Retina (tissue), 1 donor: Measurements from ENCODE around the gene PPP2R2C.
A peak's percentile ranks its signal among the peaks of the same experiment; 100 is the strongest.

Source experiments
- DNase-seq: peaks from one replicate; pipeline ENCODE4 v3.0.0-alpha.2; 2016

The PPP2R2C gene

DNA sequence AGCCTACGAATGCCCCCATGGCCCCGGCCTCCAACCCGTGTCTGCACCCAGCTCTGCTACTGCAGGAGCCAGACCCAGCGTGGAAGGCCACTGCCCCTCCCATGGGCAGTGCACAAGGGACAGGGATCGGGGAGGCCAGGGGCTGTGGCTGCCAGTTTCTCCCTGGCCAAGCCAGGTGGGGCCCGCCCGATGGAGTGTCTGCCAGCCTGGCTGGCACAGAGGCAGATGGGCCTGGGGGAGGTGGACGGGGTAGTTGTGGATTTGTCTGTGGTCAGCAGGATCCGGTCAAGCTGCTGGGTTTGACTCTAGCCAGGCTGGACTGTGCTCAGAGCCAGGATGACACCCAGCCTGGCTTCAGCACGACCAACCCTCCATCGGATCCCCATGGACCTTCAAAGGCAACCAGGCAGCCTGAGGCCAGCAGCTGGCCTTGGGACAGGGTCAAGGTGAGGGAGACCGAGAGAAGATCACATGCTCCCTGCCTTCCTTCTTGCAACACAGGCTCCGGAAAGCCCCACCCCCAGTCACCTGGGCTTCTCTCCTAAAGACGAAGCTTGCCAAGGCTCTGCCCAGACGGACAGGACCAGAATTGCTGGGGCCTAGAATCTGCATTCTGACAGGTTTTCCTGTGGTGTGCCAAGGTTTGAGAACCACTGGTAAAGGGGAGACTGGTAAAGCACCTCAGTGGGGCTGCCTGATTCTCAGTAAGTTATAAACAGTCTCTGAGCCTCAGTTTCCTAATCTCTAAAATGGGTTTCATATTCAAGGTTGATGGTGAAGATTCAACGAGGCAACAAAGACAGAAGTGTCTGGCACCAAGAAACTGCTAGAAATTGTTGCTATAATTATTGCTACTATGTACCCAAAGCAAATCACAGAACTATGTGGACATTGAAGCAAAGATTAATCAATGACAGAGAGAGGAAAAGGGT, 78.6 kb downstream of the PPP2R2C start:
- no peak for DNase-seq

DNA sequence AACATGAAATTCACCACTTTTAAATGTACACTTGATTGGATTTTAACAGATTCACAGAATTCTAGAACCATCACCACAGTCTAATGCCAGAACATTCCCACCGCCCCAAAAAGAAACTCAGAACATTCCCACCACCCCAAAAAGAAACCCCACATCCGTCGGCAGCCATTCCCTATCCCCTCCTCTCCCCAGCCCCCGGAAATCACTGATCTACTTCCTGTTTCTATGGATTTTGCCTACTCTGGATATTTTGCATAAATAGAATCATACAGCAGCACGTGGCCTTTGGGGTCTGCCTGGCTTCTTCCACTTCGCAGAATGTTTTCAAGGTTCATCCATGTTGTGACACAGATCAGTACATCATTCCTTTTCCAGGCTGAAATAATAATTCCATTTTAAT, 79.3 kb downstream of the PPP2R2C start:
- DNase-seq, result no peak

GRCh38 chr4:6392407-6392806, 80.0 kb downstream of the PPP2R2C start:
- DNase-seq, result no peak

DNA sequence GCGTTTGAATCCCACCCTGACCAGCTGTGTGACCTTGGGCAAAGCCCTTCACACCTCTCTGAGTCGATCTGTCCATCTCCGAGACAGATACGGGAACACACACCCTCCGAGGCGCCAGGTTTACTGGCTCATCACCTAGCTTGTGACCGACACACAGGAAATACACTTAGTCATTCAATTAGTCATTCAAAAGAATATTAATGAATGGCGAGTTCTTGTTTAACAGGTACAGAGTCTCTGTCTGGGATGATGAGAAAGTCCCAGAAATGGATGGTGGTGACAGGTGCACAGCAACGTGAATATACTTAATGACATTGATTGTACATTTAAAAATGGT, 80.6 kb downstream of the PPP2R2C start:
- no peak for DNase-seq

DNA sequence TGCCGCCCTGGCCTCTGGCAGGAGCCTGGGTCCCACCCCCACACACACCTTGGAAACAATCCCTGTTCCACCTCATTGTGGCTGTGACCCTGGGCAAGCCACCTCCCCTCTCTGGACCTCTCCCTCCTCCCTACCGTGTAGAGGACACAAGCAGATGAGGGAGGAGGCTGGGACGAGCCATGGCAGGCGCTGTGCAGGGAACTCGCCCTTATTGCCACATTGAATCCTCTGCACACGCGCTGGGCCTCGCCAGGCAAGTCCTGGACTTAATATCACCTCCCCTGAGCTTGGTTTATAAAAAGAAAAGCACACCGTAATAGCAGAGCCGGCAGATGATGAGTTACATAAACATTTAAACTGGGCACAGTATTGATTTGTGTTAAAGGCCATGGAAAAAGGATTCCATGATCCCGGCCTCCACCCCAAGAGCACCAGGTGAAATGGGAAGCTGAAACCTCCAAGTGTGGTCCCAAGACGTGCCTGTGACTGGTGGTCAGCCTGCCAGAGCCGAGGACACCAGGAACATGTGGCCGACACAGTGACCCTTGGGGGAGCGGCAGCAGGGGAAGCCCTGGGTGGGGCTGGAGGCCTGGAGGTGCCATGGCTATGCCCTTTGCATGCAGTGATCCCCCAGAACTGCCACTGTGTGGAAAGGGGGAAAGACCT, 81.1 kb downstream of the PPP2R2C start:
- no peak for DNase-seq

- DNase-seq, result peak; percentile 63
Observed at GRCh38 chr4:6390356-6390755, 82.1 kb downstream of the PPP2R2C start.

GRCh38 chr4:6389142-6389825, 83.1 kb downstream of the PPP2R2C start:
- no peak for DNase-seq

GRCh38 chr4:6388713-6389112, 83.7 kb downstream of the PPP2R2C start:
- DNase-seq, result no peak

DNA sequence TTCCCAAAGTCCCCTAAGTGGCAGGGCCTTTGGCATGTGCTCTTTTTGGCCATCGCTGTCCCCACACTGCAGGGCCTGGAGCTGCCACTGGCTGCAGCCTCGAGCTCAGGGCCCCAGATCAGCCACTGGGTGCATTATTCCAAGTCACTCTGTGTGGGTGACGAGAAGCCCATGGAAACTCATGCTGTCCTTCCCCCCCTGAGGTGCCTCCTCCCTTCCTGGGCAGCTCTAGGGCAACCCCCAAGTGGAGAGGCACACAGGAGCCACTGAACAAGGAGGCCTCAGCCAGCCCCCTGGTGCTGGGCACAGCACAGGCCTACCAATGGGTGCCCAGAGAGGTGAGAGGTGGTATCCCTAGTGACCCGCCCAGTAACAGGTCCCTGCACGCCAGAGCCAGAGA, 84.5 kb downstream of the PPP2R2C start:
- DNase-seq, result no peak

- DNase-seq, result no peak
Observed at GRCh38 chr4:6386091-6386490, 86.3 kb downstream of the PPP2R2C start.

DNA sequence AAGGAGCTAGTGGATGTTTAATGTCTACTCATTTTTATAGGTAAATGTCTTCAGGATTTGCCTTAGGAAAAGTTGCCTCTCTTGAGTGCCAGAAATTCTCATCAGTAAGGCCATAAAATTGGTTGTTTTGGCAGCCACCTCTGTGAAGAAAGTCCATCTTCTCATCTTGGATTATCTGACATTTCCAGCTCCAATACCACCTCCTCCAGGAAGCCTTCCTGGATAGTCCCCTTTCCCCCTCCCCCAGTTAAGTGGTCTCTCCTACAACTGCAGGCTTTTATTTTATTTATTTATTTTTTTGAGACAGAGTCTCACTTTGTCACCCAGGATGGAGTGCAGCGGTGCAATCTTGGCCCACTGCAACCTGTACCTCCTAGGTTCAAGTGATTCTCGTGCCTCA, 87.1 kb downstream of the PPP2R2C start:
- no peak for DNase-seq

DNA sequence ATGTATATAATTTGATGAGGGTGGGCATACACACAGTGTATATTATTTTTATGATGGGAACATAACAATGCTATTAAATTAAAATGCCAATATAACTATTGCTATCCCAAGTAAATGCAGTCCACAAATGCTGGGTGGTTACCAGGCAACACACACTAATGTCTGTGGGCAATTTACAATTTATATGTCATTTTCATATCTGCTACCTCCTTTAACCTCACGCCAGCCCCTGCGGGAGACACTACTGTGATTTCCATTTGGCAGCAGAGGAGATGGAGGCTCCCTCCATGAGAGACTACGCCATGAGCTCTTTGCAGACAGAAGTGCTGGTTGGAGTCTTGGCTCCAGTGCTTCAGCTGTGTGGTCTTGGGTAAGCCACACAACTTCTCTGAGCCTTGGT, 87.9 kb downstream of the PPP2R2C start:
- no peak for DNase-seq

DNA sequence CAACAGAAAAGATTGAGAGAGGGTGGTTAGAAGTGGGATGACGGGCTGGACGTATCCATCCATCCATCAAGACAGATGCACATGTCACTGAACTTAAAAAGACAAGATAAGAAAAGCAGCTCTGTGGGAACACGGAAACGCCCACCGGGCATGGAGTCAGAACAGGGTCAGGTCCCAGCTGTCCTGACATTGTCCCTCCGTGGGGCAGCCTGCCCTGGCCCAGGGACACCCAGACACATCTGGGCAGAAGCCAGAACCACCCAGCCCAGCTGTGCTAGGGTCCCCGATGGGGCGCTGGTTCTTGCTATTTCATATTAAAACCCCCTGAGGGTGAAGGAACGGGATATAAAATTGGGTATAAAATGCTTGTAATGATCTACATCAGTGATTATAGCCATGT, 88.5 kb downstream of the PPP2R2C start:
- no peak for DNase-seq

DNA sequence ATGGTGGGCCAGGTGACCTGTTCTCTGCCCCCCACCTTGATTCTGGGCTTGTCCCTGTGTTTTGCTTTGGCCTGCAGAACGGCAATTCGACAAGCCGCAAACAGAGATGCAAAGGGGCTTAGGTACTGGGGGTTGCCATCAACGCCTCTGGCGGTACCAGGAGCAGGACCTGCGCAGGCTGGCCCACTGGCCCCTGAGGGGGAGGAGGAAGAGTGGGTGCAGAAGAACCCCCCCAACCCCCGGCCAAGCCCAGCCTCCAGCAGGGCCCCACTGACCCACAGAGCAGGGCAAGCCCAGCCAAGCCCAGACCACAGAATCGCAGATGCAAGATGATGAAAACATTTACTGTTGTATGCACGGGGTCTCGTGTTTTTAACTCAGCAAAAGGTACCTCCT, 89.4 kb downstream of the PPP2R2C start:
- no peak for DNase-seq

GRCh38 chr4:6381571-6382123, 90.8 kb downstream of the PPP2R2C start:
- no peak for DNase-seq

DNA sequence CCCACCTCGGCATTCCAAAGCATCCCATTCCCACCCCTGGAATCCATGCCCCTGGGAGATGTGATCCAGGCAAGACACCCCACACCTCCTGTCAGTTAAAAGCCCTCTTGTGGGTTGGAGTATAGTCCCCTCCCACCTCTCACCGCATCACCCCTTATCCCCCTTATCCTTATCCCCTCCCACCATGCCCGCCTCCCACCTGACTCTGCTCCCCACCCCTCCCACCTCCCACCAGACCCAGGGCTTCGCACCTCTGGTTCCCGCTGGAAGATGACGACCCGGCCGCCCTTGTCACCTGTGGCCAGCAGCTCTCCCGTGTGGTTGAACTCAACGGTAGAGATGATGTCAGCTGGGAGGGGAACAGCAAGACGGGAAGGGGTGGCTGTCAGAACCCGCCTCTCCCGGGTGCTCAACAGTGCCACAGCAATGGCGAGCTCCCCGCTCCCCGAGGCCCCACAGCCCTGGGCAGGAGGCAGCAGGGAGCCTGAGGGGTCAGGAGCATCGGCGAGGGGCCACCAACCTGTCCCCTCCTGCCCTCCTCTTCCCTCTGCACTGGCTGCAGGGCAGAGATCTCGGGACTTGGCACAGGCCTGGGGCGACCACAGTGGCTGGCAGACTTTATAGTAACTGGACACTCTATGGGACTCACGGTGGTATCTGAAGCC, 91.5 kb downstream of the PPP2R2C start:
- DNase-seq, result no peak

- no peak for DNase-seq
Observed at GRCh38 chr4:6379767-6380745, 92.4 kb downstream of the PPP2R2C start.

DNA sequence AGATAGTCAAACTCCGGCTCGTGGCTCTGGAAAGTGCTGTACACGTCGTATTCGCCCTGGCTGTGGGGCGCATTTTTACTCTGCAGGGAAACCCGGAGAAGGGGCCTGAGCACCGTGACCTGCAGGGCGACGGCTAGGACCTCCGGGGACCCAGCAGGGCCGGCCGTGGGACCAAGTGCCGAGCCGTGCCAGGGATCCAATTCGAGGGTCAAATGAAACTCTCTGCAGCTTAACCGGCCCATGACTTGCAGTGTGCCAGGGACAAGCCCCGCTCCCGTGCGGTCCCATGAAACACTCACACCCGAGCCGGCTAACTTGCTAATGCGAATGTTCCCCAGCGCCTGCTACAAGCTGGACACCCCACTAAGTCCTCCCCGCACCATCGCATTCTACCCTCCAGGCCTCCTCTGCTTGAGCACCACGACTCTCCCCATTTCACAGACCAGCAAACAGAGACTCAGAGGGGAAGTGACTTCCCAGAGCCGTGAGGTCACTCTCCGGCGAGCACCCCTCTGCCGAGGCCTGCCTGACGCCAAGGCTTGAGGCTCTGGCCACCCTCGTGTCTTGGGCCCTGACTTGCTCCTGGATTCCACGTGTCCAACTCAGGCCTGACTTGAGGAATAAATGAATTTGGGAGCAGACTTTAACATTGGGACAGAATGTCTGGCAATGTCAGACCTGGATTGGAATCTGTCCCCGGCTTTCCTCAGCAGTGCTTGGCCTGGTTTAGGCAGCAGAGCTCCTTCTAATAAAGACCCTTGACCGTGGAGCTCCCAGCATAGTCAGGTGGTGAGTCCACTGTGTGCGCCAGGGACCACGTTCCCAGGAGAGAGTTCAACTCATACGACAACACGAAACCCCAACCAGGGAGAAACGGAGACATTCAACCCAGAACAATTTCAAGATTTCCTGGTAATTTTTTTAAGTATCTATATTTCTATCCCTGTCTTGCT, 93.6 kb downstream of the PPP2R2C start:
- DNase-seq, result no peak

DNA sequence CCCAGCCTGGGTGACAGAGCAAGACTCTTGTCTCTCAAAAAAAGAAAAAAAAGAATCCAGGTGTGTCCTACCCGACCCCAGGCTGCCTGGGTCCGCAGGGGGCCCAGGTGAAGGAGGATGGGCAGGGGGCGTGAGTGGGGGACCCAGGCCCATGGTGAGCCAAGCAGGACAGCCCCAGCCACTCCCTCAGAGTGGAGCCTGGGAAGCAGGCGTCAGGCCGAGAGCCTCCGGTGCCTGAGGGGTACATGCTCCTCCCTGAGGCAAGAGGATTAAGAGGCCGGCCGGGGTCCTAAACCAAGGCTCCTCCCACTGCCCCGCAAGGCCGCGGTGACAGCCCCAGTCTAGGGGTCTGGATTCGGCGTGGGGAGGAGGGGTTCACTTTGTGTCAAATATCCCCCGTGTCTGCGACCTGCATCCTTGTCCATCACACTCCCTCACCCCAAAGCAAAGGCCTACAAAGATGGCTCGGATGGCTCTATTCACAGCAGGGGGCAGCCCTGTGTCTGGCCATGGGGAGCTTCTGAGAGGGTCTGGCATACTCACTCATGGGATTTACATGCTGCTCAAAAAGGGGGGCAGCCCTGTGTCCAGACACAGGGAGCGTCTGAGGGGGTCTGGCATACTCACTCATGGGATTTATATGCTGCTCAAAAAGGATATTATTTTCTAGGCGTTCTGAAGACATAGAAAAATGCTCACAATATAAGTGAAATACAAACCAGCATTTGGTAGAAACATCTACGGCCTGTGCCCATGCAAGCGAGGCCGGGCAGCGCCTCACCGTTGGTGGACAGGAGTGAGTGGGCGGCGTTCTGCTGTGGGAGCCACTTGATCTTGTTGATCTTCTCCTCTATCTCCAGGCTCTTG, 94.6 kb downstream of the PPP2R2C start:
- no peak for DNase-seq
